ENCODE data around the gene PDE11A.

Gene PDE11A

GRCh38 chr2:177727577-177728398 lies 344.8 kb downstream of the PDE11A start:
- FAIRE-seq (no peak), DNase-seq (ENCODE audit: low spot score) (no peak)

- no peak for DNase-seq (ENCODE audit: low spot score)
- no peak for FAIRE-seq
These were observed 345.6 kb downstream of the PDE11A start for GRCh38 chr2:177726931-177727348.

- peak; percentile 28 for DNase-seq (ENCODE audit: low spot score)
- FAIRE-seq: peak; percentile 41
These were observed 347.9 kb downstream of the PDE11A start for GRCh38 chr2:177724398-177725287.

- DNase-seq (ENCODE audit: low spot score) (no peak), FAIRE-seq (no peak)
These were observed 349.3 kb downstream of the PDE11A start for GRCh38 chr2:177723235-177723634.

GRCh38 chr2:177721818-177722567 lies 350.6 kb downstream of the PDE11A start:
- FAIRE-seq (no peak), DNase-seq (ENCODE audit: low spot score) (no peak)

- DNase-seq (ENCODE audit: low spot score) (no peak), FAIRE-seq (no peak)
These were observed 351.5 kb downstream of the PDE11A start for GRCh38 chr2:177721087-177721486.

- FAIRE-seq: no peak
- DNase-seq (ENCODE audit: low spot score): no peak
These were observed 354.6 kb downstream of the PDE11A start for GRCh38 chr2:177717831-177718618.

- FAIRE-seq (no peak), DNase-seq (ENCODE audit: low spot score) (no peak)
These were observed 356.1 kb downstream of the PDE11A start for GRCh38 chr2:177716484-177716883.

GRCh38 chr2:177715771-177716170 lies 356.8 kb downstream of the PDE11A start:
- DNase-seq (ENCODE audit: low spot score): no peak
- FAIRE-seq: no peak

GRCh38 chr2:177714704-177715103 lies 357.9 kb downstream of the PDE11A start:
- FAIRE-seq (no peak), DNase-seq (ENCODE audit: low spot score) (no peak)

GRCh38 chr2:177712462-177712861 lies 360.1 kb downstream of the PDE11A start:
- no peak for DNase-seq (ENCODE audit: low spot score)
- no peak for FAIRE-seq

- FAIRE-seq (no peak), DNase-seq (ENCODE audit: low spot score) (no peak)
These were observed 360.9 kb downstream of the PDE11A start for GRCh38 chr2:177711483-177712265.

GRCh38 chr2:177710889-177711288 lies 361.7 kb downstream of the PDE11A start:
- FAIRE-seq (no peak), DNase-seq (ENCODE audit: low spot score) (no peak)

GRCh38 chr2:177709986-177710401 lies 362.6 kb downstream of the PDE11A start:
- FAIRE-seq: no peak
- DNase-seq (ENCODE audit: low spot score): no peak

- FAIRE-seq (no peak), DNase-seq (ENCODE audit: low spot score) (no peak)
These were observed 363.7 kb downstream of the PDE11A start for GRCh38 chr2:177708660-177709444.

- no peak for FAIRE-seq
These were observed 364.5 kb downstream of the PDE11A start for GRCh38 chr2:177708106-177708505.

GRCh38 chr2:177705511-177706173 lies 366.9 kb downstream of the PDE11A start:
- FAIRE-seq: no peak
- no peak for DNase-seq (ENCODE audit: low spot score)

More at GRCh38 chr2:177708106-177708505, 364.5 kb downstream of the PDE11A start:
- DNase-seq (ENCODE audit: low spot score): no peak

- no peak for FAIRE-seq
- DNase-seq (ENCODE audit: low spot score): no peak
These were observed 369.4 kb downstream of the PDE11A start for GRCh38 chr2:177703159-177703558.

GRCh38 chr2:177698281-177698680 lies 374.3 kb downstream of the PDE11A start:
- FAIRE-seq: no peak
- no peak for DNase-seq (ENCODE audit: low spot score)

All from RCC 7860 (cell line).